ENCODE data around the gene SNAPC4.

DNA sequence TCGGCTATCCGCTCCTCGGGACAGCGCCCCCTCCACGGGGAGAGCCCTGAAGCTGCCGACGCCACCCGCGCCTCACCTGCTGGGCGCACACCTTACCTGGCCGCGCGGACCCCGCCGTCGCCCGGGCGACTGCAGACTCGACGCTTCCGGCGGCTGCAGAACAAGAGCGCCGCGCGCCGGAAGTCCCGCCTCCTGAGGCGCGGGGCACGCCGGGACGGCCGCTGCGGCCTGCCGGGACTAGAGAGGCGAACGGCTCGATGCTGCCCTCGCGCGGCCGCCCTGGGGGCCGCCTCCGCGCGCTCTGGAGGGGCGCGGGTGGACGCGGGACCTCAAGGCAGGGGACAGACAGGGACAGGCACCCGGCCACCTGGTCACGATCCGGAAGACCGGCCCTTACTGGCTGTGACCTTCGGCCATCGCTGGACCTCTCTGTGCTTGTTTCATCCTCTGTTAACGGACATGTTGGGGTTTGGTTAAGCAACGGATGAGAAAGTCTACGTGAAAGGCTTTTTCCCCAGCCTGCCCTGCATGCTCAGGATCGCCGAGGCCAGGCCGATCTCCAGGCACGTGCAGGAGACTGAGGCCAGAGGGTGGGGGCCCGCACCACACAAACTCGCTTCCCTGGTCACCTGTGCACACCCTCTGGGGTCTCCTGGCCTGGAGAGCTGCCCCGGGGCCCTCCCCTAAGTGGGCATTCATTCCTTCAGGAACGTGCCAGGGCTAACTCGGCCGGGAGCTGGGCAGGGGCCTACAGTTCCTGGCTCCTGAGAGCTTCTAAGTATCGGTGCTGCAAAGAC, at the start of gene SNAPC4:
- TF ChIP-seq, protein P1, sequence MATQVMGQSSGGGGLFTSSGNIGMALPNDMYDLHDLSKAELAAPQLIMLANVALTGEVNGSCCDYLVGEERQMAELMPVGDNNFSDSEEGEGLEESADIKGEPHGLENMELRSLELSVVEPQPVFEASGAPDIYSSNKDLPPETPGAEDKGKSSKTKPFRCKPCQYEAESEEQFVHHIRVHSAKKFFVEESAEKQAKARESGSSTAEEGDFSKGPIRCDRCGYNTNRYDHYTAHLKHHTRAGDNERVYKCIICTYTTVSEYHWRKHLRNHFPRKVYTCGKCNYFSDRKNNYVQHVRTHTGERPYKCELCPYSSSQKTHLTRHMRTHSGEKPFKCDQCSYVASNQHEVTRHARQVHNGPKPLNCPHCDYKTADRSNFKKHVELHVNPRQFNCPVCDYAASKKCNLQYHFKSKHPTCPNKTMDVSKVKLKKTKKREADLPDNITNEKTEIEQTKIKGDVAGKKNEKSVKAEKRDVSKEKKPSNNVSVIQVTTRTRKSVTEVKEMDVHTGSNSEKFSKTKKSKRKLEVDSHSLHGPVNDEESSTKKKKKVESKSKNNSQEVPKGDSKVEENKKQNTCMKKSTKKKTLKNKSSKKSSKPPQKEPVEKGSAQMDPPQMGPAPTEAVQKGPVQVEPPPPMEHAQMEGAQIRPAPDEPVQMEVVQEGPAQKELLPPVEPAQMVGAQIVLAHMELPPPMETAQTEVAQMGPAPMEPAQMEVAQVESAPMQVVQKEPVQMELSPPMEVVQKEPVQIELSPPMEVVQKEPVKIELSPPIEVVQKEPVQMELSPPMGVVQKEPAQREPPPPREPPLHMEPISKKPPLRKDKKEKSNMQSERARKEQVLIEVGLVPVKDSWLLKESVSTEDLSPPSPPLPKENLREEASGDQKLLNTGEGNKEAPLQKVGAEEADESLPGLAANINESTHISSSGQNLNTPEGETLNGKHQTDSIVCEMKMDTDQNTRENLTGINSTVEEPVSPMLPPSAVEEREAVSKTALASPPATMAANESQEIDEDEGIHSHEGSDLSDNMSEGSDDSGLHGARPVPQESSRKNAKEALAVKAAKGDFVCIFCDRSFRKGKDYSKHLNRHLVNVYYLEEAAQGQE (IDR thresholded peaks at IDR 0.05; ENCODE audit: insufficient read depth in 1 of 2, low read depth in 2 of 2, low read length in 1 of 2), result 0 out of 4 replicates have a peak, but pooled peaks of 1 of the 2 experiments have one; percentile 30
- TF ChIP-seq, protein P2, sequence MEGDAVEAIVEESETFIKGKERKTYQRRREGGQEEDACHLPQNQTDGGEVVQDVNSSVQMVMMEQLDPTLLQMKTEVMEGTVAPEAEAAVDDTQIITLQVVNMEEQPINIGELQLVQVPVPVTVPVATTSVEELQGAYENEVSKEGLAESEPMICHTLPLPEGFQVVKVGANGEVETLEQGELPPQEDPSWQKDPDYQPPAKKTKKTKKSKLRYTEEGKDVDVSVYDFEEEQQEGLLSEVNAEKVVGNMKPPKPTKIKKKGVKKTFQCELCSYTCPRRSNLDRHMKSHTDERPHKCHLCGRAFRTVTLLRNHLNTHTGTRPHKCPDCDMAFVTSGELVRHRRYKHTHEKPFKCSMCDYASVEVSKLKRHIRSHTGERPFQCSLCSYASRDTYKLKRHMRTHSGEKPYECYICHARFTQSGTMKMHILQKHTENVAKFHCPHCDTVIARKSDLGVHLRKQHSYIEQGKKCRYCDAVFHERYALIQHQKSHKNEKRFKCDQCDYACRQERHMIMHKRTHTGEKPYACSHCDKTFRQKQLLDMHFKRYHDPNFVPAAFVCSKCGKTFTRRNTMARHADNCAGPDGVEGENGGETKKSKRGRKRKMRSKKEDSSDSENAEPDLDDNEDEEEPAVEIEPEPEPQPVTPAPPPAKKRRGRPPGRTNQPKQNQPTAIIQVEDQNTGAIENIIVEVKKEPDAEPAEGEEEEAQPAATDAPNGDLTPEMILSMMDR (IDR thresholded peaks at IDR 0.05), result peak; percentile 95
- peak; percentile 65 for TF ChIP-seq POLR2AphosphoS5 (IDR thresholded peaks at IDR 0.05; ENCODE audit: low read depth, low read length)
